ENCODE data around the gene SULT1A1.

GRCh38 chr16:28617874-28618273 lies 8.0 kb upstream of the SULT1A1 start:
- TF ChIP-seq CTCF (IDR thresholded peaks at IDR 0.05) (no peak), EZH2 (IDR thresholded peaks at IDR 0.05; ENCODE audit: borderline replicate concordance, insufficient read depth, low read depth, low read length, poor library complexity, severe bottlenecking) (no peak)
